ENCODE measurements around the gene GPC6. TPM values are rescaled to one million over a fixed set of nuclear protein-coding genes. Genes with fewer than 3 reads are reported as not detected.

The GPC6 gene
- total RNA-seq, 1 donor from 2014 or later = 8.4 TPM

DNA sequence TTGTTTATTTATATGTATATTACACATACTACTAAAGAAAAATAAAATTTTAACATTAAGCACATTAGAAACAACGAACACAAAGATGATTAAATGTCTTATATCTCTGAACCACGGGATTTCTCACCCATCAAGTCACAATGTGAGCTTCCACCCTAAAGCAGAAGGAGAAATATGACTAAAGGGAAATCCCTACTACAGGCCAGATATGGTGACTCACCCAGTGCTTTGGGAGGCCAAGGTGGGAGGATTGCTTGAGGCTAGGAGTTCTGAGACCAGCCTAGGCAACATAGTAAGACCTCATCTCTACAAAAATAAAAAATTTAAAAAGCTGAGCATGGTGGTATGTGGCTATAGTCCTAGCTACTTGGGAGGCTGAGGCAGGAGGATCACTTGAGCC is 1228.3 kb downstream of the GPC6 start:
- ATAC-seq (no peak), DNase-seq (no peak)
- no peak overlapping the region for H3K4me3 ChIP-seq
- no peak for TF ChIP-seq CTCF (IDR thresholded peaks at IDR 0.05)
- H3K27ac ChIP-seq = no peak overlapping the region
- H3K9me3 ChIP-seq = no peaks in the 10 kb centered on the region
- no peaks in the 10 kb centered on the region for H3K27me3 ChIP-seq
- H3K4me1 ChIP-seq = no peaks in the 10 kb centered on the region
- no peaks in the 10 kb centered on the region for H3K36me3 ChIP-seq
- intact Hi-C loops (cut with DNase I) = no loop called here

GRCh38 chr13:94455414-94455813 is 1228.8 kb downstream of the GPC6 start:
- no peak for ATAC-seq
- no peak for DNase-seq
- intact Hi-C loops (cut with DNase I) = no loop called here
- no peak for TF ChIP-seq CTCF (IDR thresholded peaks at IDR 0.05)
- H3K9me3 ChIP-seq = no peaks in the 10 kb centered on the region
- H3K27ac ChIP-seq = no peak overlapping the region
- no peak overlapping the region for H3K4me3 ChIP-seq
- H3K4me1 ChIP-seq = no peaks in the 10 kb centered on the region
- no peaks in the 10 kb centered on the region for H3K27me3 ChIP-seq
- no peaks in the 10 kb centered on the region for H3K36me3 ChIP-seq

All from upper lobe of right lung (tissue), 1 donor.